Muscle of arm (tissue), 14 donors: Measurements from ENCODE around the gene SPATA2. TPM values are rescaled to one million over a fixed set of nuclear protein-coding genes. Genes with fewer than 3 reads are reported as not detected.
"Not testable (repeated sequence)": the region's sequence is repeated elsewhere in the genome, so short reads cannot be mapped to it uniquely, and the experiment has no call there.

Experiments
- DNase-seq: peaks from one replicate; pipeline ENCODE4 v3.0.0-alpha.2; 2013
- long read RNA-seq, 11 donors: transcript quantifications; one replicate each; lab custom pipeline, GENCODE V29; 2026
- polyA plus RNA-seq, 12 donors: library from polyadenylated mRNA; unstranded; fragments of 120-200 nt; gene quantifications; one replicate each; pipeline ENCODE4 v1.2.1, GENCODE V29; 2013; ENCODE audit not compliant: insufficient read length in 12 of 12

The SPATA2 gene
- polyA plus RNA-seq, result 1 to 10 TPM in 11 of 12 donors, not detected in 1; 4.8 to 6.8 (median 5.8) TPM
- long read RNA-seq, donor 1, full-length matches to known transcripts, result 6 of 6 reads
- long read RNA-seq, donor 1, partial matches to known transcripts, result 0 of 6 reads
- long read RNA-seq, donor 1, other reads (novel, unspliced or antisense), result 0 of 6 reads
- long read RNA-seq, donor 2, full-length matches to known transcripts, result 2 of 2 reads
- long read RNA-seq, donor 2, partial matches to known transcripts, result 0 of 2 reads
- long read RNA-seq, donor 2, other reads (novel, unspliced or antisense), result 0 of 2 reads
- long read RNA-seq, donor 3, full-length matches to known transcripts, result 1 of 7 reads
- long read RNA-seq, donor 3, partial matches to known transcripts, result 6 of 7 reads
- long read RNA-seq, donor 3, other reads (novel, unspliced or antisense), result 0 of 7 reads
- long read RNA-seq, donor 4, full-length matches to known transcripts, result 4 of 4 reads
- long read RNA-seq, donor 4, partial matches to known transcripts, result 0 of 4 reads
- long read RNA-seq, donor 4, other reads (novel, unspliced or antisense), result 0 of 4 reads
- long read RNA-seq, donor 5, full-length matches to known transcripts, result 4 of 4 reads
- long read RNA-seq, donor 5, partial matches to known transcripts, result 0 of 4 reads
- long read RNA-seq, donor 5, other reads (novel, unspliced or antisense), result 0 of 4 reads
- long read RNA-seq, donor 6, result 0 reads
- long read RNA-seq, donor 7, result 0 reads
- long read RNA-seq, donor 8, full-length matches to known transcripts, result 1 of 1 reads
- long read RNA-seq, donor 8, partial matches to known transcripts, result 0 of 1 reads
- long read RNA-seq, donor 8, other reads (novel, unspliced or antisense), result 0 of 1 reads
- long read RNA-seq, donor 9, full-length matches to known transcripts, result 2 of 2 reads
- long read RNA-seq, donor 9, partial matches to known transcripts, result 0 of 2 reads
- long read RNA-seq, donor 9, other reads (novel, unspliced or antisense), result 0 of 2 reads
- long read RNA-seq, donor 10, result 0 reads
- long read RNA-seq, donor 11, full-length matches to known transcripts, result 4 of 4 reads
- long read RNA-seq, donor 11, partial matches to known transcripts, result 0 of 4 reads
- long read RNA-seq, donor 11, other reads (novel, unspliced or antisense), result 0 of 4 reads

GRCh38 chr20:49915380-49916145, at the start of gene SPATA2:
TSS of gene SPATA2 (minus strand) at chr20:49915529. CDS start at chr20:49908490, 7,039 bp downstream.
- DNase-seq, result peak; percentile 95

- DNase-seq, result no peak
Observed at GRCh38 chr20:49961413-49961812, 46.1 kb upstream of the SPATA2 start.

GRCh38 chr20:49957089-49957938, 42.0 kb upstream of the SPATA2 start:
- DNase-seq, result not testable (repeated sequence)

GRCh38 chr20:49956689-49957088, 41.4 kb upstream of the SPATA2 start:
- no peak for DNase-seq

- DNase-seq, result not testable (repeated sequence)
Observed at GRCh38 chr20:49955830-49956396, 40.6 kb upstream of the SPATA2 start.

- DNase-seq, result no peak
Observed at GRCh38 chr20:49955167-49955566, 39.8 kb upstream of the SPATA2 start.

GRCh38 chr20:49951151-49951550, 35.8 kb upstream of the SPATA2 start:
- no peak for DNase-seq

- no peak for DNase-seq
Observed at GRCh38 chr20:49948809-49949507, 33.6 kb upstream of the SPATA2 start.

- no peak for DNase-seq
Observed at GRCh38 chr20:49948178-49948577, 32.8 kb upstream of the SPATA2 start.

- no peak for DNase-seq
Observed at GRCh38 chr20:49945701-49946477, 30.6 kb upstream of the SPATA2 start.

GRCh38 chr20:49945306-49945700, 30.0 kb upstream of the SPATA2 start:
- no peak for DNase-seq

GRCh38 chr20:49942942-49943341, 27.6 kb upstream of the SPATA2 start:
- no peak for DNase-seq

- DNase-seq, result no peak
Observed at GRCh38 chr20:49942303-49942702, 27.0 kb upstream of the SPATA2 start.

GRCh38 chr20:49941456-49941855, 26.1 kb upstream of the SPATA2 start:
- no peak for DNase-seq

- DNase-seq, result peak; percentile 75
Observed at GRCh38 chr20:49938173-49939163, 23.1 kb upstream of the SPATA2 start.

GRCh38 chr20:49937027-49937929, 21.9 kb upstream of the SPATA2 start:
- DNase-seq, result no peak
